NCI-H345 (cell line): ENCODE data around the gene AP1S1.

Source experiments
- DNase-seq: peaks from one replicate; lab custom pipeline; 2025; lab: John Stamatoyannopoulos, UW

Gene AP1S1

DNA sequence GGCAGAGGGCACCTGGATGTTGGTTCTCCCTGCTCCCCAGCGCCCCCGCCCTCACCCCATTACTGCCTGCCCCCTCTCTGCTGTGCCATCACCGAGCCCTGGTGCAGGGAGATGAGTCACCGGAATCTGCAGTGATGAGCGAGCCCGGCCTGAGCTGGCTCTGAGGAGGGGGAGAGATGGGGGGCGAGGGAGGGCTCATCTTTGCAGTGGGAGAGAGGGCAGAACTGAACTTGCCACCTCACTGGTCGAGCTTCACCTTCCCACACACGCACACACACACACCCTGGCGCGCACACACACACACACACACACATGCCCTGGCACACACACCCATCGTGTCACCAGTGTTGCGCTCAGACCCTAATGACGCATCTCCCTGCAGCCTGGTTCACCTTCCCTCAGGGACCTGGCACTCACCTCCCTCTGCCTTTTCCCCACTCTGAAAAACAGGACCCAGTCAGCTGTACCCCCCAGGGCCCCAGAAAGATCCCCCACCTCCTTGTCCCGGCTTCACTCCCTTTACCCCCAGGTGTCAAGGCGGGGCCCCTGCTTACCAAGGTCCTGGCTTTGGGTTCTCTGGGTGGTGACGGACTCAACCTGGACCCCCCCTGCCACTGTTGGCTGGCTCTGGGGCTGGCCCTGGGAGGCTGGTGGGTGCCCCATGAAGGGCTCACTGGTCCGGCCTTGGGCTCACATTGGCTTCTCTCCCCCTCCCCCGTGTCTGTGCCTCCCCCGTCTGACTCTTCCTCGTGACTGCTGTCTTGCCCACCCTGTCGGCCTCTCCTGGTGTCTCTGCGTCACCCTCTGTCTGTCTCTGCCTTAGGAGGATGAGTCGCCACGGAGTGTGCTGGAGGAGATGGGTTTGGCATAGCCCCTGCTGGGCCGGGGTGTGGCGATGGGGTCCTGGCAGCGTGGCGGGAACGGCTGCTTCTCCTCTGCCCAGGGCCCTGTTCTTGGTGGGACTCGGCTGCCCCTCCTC is 5.7 kb downstream of the AP1S1 start:
- no peak for DNase-seq

DNA sequence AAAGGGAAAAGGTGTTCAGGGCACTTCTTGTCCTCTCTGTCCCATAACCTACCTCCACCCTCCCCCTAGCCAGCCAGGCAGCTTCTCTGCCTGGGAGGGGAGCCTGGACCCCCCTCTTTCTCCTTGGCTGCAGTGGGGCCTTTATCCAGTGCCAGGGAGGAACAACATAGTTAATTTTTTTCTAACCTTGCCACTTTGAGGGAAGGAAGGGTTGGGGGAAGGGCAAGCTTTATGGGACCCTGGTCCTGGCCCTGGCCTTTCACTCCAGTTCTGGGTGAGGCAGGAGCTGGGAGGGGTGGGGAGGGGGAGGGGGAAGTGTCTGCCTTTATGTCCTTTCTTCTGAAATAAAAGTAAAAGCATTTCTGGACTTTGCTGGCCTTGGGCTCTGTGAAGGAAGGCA is 6.6 kb downstream of the AP1S1 start:
- DNase-seq: no peak

DNA sequence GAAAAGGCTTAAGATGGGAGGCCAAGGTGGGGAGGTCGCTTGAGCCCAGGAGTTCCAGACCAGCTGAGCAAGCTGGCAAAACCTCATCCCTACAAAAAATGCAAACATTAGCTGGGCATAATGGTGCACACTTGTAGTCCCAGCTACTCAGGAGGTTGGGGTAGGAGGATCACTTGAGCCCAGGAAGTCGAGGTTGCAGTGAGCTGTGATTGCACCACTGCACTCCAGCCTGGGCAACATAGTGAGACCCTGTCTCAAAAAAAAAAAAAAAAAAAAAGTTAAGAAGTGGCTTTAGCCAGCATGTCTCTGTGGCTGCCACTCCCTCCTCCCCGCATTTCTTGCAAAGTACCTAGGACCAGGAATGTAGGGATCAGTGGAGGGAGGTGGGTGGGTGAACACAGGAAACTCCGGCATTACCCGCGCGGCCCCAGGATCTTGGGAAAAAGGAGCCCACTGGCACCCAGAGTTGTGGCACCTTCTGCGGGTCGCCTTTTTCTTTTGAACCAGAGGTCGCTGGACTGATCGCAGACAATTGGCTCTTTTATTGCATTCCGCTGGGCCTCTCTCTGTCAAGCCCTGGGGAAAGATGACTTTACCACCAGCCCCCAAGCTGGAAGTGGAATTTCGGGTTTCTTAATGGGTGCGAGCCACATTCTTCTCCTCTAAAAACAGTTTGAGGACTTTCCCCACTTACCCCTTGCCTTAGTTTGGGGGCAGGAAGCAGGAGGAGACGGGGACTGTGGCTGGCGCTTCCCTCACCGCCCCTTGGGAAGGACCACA is 7.6 kb downstream of the AP1S1 start:
- no peak for DNase-seq

DNA sequence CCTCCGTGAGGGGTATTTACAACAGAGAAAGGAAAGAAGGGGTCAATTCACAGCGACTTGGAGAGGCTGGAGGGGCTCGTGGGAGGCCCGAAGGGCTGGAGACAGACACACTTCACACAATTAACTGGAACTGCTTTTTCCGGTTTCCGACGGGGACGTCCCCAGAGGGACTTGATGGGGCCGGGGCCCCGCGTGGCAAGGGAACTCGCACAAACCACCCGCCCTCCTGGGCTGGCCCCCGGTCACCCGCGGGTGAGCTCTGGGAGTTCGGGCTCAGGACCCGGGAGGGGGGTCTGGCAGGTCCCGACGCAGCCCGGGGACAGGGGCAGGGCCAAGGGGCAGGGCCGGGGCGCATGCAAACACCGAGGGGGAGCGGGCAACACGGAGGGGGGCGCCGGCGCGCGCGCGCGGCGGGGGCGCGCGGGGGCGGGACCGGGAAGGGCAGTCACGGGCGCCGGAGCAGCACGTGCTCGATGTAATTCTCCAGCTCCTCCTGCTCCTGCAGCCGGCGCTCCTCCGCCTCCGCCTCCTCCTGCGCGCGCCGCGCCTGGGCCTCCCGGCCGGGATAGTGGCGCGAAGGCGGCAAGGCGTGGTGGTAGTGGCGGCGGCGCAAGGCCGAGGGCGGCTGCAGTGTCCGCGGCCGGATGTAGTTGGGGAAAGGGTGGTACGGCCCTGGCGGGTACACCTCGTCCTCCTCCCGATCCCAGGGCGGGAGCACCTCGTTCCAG is 8.4 kb downstream of the AP1S1 start:
- DNase-seq: peak; percentile 76

DNA sequence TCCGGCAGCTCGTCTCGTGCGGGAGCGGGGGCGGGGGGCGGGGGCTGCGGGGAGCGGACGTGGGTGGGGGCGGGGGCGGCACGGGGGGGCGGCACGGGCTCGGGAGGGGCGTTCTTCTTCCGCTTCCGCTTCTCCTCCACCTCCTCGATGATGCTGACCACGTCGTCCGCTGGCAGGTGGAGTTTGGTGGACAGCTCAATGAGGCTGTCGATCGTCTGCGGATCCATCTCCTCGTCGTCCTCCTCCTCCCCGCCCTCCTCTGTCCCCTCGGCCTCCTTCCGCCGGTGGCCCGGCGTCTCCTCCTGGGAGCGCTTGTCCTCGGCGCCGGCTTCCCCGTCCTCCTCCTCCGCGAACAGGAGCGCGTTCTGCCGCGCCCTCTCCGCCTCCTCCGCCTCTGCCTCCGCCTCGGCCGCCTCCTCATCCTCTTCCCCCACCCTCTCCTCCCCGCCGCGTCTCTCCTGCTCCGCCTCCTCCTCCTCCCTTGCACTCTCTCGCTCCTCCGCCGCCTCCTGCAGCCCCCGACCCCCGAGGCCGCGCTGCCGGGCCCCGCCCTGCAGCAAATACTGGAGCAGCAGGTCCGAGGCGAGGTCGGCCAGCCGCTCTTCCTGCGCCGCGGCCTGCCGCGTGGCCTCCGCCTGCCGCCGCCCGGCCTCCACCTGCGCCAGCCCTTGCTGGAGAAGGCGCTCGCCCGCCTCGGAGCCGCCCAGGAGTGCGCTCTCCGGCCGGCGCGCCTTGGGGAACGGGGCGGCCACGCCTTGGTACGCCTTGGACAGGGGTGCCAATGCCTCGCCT is 9.2 kb downstream of the AP1S1 start:
- peak; percentile 76 for DNase-seq

DNA sequence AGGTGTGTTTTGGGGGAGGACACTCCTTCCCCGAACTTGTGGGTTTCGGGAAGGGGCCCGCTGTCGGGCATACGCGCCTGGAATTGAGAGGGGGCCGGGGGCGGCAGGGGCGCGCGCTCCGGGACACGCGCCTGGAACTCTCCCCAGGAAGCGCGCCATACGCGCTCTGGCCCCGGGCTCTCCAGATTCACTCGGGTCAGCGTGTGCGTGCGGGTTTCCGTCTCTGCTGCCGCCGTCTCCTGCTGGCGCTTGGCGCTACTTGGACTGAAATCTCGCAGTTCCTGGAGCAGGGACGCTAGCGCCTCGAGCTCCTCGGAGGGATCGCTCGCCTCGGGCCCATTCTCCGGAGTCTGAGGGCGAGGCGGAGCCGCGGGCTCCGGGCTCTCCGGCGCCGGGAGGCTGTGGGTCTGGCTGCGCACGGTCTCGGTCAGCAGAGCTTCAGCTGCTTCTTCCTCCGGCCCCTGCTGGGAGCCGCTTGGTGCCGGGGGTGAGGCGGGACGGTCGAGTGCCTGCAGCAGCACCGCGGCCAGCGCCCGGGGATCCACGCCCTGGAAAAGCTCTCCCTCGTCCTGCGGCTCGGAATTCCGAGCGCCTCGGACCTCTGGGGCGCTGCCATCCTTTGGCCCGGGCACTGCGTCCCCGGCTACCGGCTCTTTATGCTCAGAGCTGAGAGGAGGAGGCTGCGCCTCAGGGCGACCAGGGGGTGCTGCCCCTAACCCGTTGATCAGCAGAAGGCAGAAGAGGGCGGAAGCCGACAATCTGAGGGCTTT is 10.0 kb downstream of the AP1S1 start:
- no peak for DNase-seq

DNA sequence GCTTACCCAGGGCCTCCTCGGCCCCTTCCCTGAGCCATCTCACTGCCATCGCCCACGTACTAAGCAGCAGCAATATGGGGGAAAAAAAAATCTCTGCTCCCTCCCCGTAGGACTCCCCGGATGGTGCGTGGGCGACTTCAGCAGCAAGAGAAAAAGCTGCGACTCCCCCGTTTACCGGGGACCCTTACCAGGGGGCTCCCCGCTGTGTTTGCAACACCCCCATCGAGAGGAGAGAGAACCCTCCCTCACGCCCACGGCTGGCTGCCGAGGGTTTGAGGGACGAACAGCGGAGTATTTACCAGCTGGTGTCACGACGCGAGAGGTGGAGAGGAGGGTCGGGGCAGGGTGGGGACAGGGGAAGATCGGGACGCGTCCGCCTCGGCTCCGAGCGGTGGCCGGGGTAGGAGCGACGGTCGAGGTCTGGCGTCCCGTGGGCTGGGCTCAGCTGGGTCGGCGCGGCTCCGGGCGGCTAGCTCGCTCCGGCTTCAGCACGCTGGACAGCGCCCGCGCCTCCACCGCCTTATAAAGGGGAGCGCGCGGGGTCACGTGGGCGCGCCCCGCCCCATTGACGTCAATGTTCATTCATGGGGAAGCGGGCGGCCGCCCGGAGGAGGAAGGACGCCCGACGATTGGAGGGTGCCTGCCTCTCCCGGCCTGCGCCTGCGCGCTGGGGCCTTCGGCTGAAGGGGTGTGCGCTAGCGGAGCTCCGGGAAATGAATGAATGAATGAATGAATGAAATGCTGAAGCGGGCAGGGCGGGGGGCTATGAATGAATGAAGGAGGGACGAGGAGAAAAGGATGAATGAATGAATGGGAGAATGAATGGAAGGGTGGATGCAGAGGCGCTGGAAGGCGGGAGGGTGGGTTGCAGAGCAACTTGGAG is 11.0 kb downstream of the AP1S1 start, which contains the start of gene VGF:
TSS of gene VGF (minus strand) at position 495 of the 883 bp plus-strand sequence. CDS start 726 bp downstream, outside the sequence.
- DNase-seq: peak; percentile 95

DNA sequence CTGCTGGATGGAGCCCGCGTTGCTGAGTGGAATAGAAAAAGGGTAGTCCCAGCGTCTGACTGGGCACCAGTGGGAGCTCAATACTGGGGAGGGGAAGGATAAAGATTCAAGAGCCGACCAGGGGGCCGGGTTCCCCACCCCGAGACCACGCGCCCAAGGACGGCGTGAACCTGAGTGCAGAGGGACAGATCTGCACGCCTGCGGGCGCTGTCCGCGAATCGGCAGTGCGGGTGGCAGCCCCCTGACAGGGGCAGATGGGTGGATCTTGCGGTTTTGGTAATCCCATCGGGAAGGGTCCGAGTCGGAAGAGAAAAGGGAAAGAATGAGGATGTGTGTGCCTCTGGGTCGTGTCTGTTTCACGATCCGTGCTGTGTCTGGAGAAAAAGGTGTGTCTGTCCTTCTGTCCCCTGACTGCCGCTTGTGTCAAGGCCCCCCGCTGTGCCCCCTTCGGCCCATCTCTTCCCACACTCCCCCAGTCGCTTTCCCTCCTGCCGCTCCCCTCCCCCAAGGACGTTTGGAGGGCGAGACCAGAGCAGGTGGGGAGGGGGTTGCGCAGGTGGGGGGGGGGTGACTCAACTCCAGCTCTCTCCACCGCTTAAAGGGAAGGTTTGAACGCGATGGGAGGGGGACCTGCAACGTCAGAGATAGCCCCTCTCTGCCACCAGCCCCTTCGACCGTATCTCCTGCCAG is 11.8 kb downstream of the AP1S1 start:
- DNase-seq: no peak

DNA sequence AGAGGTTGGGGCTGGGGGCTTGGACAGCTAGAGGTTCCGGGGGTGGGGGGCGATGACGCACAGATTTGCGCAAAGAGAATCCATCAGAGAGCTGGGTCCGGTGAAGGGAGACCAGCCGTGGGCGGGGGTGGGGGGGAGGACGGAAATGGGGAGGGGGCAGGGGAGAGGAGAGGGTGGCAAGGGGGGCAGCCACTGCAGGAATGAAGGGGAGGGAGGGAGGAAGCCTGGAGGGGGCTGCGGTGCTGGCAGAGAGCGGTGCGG is 12.3 kb downstream of the AP1S1 start:
- no peak for DNase-seq

DNA sequence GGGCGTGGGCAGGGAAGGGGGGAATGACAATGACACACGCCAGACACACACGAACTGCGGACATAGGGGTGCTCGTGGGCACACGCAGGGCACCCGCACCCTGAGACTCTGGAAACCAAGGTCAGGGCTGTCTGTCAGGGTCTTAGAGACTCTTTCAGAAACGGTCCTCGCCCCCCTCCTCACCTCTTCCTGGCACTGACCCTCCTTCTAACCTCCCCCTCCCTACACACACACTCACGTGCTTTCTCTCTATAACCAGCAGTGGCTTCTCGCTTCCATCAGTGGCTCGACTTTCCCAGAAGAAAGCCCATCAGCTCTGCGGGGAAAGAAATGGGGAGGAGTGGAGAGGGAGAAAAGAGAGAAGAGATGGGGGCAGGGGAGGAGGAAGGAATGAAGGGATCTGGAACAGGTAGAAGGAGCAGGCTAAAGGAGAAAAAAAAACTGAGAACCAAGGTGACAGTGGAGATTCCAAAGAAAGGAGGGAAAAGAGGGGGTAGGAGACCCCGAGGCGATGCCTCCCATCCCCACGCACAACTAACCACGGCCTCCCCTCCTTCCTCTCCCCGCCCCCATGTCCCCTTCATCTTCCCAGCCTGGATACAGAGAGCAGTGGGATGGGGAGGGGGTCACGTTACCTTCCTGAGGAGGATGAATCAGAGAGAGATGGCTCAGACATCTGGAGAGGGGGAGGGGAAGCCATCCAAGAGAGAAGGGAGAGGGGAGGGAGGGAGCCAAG is 12.8 kb downstream of the AP1S1 start:
- DNase-seq: no peak

DNA sequence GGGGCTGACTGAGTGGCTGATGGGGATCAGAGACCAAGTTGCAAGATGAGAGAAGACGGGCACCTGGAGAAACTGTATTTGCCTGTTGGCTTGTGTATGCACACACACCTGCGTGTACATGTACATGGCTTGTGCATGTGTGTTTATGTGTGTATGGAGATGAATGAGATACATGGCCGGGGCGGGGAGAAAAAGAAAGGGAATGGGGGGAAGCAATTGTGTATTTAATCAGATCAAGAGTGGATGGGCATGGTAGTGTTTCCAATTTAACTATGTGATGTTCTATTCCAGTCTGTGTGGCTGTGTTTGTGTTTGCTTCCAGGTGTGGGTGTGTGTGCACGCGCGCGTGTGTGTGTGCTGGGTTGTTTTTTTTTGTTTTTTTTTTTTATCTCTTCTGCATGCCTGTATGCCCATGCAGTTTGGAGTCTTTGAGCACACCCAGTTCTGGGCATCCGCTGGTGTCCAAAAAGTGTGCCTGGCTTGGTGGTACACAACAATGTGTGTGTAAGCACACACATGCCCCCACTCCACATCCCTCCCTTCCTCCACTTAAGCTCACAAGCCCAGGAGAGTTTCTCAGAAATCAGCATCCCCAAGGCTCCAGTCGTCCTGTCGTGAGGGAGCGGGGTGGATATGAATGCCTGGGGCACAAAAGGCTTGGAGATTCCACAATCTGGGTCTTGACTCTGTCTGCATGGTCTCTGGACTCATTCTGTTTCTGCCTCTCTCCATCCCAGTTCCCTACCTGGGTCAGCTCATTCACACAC is 13.6 kb downstream of the AP1S1 start:
- no peak for DNase-seq

DNA sequence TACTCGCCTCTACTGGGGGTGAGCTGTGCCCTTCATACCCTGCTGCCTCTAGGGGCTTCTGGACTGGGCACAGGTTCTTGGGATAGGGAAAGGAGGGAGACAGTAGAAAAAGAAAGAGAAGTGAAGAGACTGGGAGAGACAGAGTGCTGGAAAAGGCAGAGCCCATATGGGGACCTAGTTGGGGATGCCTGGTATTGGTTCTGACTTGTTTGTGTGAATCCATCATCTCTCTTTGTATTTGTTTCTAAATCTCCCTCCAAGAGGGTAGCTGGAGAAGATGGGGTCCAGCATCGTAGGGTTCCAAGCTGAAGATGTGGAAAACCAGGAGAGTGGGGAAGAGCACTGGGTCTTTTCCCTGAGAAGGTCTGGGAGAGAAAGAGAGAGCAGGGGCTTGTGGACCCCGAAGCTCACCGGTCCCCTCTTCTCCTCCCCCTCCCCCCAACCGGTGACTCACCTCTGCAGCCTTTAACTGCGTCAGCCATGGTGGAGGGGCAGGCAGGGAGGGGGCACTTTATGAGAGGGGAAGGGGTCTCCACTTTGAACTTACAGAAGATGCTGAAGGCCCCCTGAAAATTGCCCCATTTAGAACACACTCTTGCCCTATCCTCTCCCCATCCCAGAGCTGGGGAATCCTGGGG is 14.3 kb downstream of the AP1S1 start:
- no peak for DNase-seq

DNA sequence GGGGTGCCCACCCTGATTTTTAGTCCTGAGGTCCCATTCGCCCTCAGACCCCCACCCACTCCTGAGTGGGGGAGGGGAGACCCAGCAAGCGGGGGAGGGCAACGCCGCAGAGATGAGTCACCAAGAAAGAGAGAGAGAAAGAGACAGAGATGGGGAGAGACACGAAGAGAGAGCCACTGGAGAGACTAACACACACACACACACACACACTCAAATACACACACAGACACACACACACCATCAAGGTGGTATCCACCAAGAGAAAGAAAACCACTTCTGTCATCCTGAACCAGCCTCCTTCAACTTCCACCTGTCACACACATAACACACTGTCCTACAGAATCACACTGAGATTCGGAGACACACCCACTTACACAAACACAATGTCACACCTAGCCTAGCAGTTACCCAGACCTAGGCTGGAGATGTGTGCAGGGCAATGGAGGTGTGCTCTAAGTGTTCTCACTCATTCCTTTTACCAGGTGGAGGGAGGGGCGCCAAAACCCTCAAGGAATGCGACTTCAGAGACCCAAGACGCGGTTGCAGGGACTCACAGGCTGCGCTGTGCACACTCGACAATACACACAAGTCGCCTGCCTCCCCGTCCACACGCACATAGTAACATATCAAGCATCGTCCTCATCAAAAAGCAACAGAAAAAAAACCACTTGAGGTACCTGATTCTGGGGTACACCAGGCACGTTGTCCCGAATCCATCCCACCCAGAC is 15.0 kb downstream of the AP1S1 start:
- DNase-seq: no peak

DNA sequence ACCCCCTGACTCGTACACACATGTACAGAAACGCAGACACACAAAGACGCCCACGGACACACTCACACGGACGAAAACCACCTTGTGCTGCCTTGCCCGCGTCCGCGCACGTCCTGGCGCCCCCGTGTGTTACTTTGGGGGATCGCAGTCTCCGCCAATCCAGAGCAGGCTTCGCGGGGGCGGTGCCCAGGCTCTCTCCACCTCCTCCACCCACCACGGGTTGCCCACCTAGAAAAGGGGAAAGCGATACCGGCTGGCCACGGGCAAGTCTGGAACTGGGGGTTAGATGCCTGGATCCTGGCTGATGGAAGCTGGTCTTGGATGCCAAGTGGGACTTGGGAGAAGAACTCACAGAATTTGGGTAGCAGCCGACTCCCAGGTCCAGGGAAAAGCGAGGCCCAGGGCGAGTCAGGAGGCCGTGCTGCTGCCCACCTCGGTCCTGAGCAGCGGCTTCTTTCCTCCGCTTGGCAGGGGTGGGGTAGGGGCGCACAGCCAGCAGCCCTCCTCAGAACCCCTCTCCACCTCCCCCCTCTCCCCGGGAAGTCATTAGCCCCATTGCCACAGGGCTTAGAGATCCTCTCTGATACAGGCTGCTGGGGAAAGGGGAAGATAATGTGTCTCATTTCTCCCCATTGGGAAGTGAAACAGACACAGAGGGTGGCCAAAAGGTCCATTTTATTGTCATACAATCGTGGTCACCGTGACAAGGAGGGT is 15.7 kb downstream of the AP1S1 start:
- peak; percentile 66 for DNase-seq

DNA sequence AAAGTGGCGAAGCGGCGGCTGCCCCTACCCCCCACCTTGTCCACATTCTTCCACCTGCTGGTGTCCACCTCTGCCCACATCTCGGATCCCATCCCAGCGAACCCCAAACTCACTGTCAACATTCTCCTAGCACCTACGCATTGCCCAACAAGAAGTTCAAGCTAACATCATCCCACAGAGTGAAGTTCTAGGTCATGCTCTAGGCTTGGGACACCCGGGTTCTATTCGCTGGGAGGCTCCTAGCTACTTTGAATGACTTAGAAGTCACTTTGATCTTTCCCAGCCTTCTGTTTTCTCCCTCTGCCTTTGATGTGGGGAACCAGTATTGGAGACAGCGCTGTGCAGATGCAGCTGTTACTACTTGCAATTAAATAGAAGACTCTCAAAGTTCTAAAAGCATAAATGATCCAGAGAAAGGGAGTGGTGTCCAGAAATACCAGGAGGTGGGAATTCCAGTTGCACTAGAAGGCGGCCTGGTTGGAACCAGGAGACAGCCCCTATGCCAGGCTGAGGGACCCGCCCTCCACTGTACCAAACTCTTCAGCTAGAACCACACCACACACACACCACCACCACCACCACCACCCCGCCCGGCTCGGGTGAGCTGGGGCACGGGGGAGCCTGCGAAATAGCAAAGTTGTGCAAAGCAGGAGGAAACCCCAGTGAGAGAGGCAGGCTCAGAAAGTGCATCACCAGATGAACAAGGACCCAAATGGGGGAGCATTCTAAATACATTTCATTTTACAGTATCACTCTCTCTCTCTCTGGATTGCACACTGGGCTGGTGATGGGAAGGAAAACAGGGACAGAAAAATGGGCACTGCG is 16.6 kb downstream of the AP1S1 start:
- no peak for DNase-seq
